Panc1 (cell line): Measurements from ENCODE around the gene RELA. TPM values are rescaled to one million over a fixed set of nuclear protein-coding genes. Genes with fewer than 3 reads are reported as not detected.

Experiments
- ATAC-seq: fragments of 200-7000 bp; cut with Tn5 transposase; 2 replicates; pipeline ENCODE4 v1.9.1; 2020; ENCODE audit warnings: mild to moderate bottlenecking, moderate library complexity
- Bru-seq: library from RNA; stranded (reverse); fragments of 400-500 nt; gene quantifications from one replicate; lab custom pipeline; 2021; lab: Mats Ljungman, UMichigan
- BruChase-seq, 2 experiments: library from RNA; stranded (reverse); fragments of 400-500 nt; gene quantifications; one replicate each; lab custom pipeline; 2021; lab: Mats Ljungman, UMichigan
- BruUV-seq: library from RNA; stranded (reverse); fragments of 400-500 nt; replicated peaks from 2 replicates; lab custom pipeline; 2021; lab: Mats Ljungman, UMichigan
- CTCF ChIA-PET: fragments of 300-600 bp; sonication (Branson Sonifier 250); formaldehyde crosslinking; loops from one replicate; lab custom pipeline; 2022; ENCODE audit warnings: antibody characterized with exemption; lab: Charles Lee
- POLR2A ChIA-PET: fragments of 300-600 bp; sonication (Branson Sonifier 250); formaldehyde crosslinking; loops from one replicate; lab custom pipeline; 2022; ENCODE audit warnings: antibody characterized with exemption; lab: Charles Lee
- DNase-seq: peaks from one replicate; pipeline ENCODE4 v3.0.0-alpha.2; 2010; ENCODE audit warnings: low read depth, low spot score
- H3K27ac ChIP-seq: 2 replicates; pipeline ENCODE4 v1.5.1; 2011; ENCODE audit warnings: mild to moderate bottlenecking, low read length, inconsistent platforms
- H3K27me3 ChIP-seq: fragments of 200-500 bp; sonication (Bioruptor generic); 2 replicates; pipeline ENCODE4 v1.6.0; 2014; ENCODE audit warnings: low read length, inconsistent platforms; ENCODE audit not compliant: control insufficient read depth, insufficient read depth
- H3K36me3 ChIP-seq: fragments of 200-500 bp; sonication (Bioruptor generic); 2 replicates; pipeline ENCODE4 v1.5.1; 2014; ENCODE audit warnings: inconsistent platforms, mild to moderate bottlenecking, low read length, moderate library complexity; ENCODE audit not compliant: control insufficient read depth, insufficient read depth
- H3K4me1 ChIP-seq: 2 replicates; pipeline ENCODE4 v1.5.1; 2011; ENCODE audit warnings: inconsistent platforms, mild to moderate bottlenecking, low read length, moderate library complexity; ENCODE audit not compliant: control insufficient read depth, insufficient read depth
- H3K4me3 ChIP-seq, 2 experiments: 2 replicates each; pipeline ENCODE4 v1.5.1; 2011 to 2012; ENCODE audit warnings: low read depth in 2 of 2, low read length in 2 of 2, mild to moderate bottlenecking in 2 of 2, inconsistent platforms in 1 of 2, moderate library complexity in 1 of 2
- H3K9me3 ChIP-seq: fragments of 200-500 bp; sonication (Bioruptor generic); 2 replicates; pipeline ENCODE4 v1.5.1; 2014; ENCODE audit warnings: low read depth, mild to moderate bottlenecking, inconsistent platforms, low read length, moderate library complexity; ENCODE audit not compliant: control insufficient read depth, insufficient read depth
- CTCF ChIP-seq: fragments of 450-650 bp; IDR thresholded peaks from 2 replicates; pipeline ENCODE4 v1.5.1; 2017; ENCODE audit warnings: mild to moderate bottlenecking
- POLR2AphosphoS5 ChIP-seq: IDR thresholded peaks from 2 replicates; pipeline ENCODE4 v1.6.1; 2012; ENCODE audit warnings: mild to moderate bottlenecking, low read depth, low read length, moderate library complexity
- REST ChIP-seq, 2 experiments: IDR thresholded peaks; 2 replicates each; pipeline ENCODE4 v1.6.1; 2011 to 2012; ENCODE audit warnings: low read depth in 2 of 2, control low read depth in 1 of 2, low read length in 1 of 2, mild to moderate bottlenecking in 1 of 2, moderate library complexity in 1 of 2; ENCODE audit not compliant: insufficient read depth in 1 of 2
- SIN3A ChIP-seq: IDR thresholded peaks from 2 replicates; pipeline ENCODE4 v1.6.1; 2012; ENCODE audit warnings: low read depth, mild to moderate bottlenecking, low read length, moderate library complexity, borderline replicate concordance; ENCODE audit not compliant: insufficient read depth
- TCF7L2 ChIP-seq: IDR thresholded peaks from 2 replicates; pipeline ENCODE4 v1.6.1; 2011; ENCODE audit warnings: mild to moderate bottlenecking, low read depth, low read length, inconsistent platforms
- in situ Hi-C: cut with HindIII; loops from 2 replicates; pipeline ENCODE4 v1.10.0; 2016; ENCODE audit warnings: low sequenced_read_pairs, low pct_unique_long_range_greater_than_20kb
- intact Hi-C: fragments of 100-400 bp; cut with micrococcal nuclease; formaldehyde crosslinking; loops from one replicate; pipeline ENCODE4 v1.10.0; 2022; ENCODE audit not compliant: unreplicated experiment
- long read RNA-seq: library from polyadenylated mRNA; unstranded; transcript quantifications from one replicate; pipeline ENCODE4 v2.0.0, GENCODE V29; 2021; ENCODE audit not compliant: unreplicated experiment
- polyA plus RNA-seq: library from polyadenylated mRNA; unstranded; fragments of >200 nt; gene quantifications from one replicate; pipeline ENCODE4 v1.2.1, GENCODE V29; 2012; ENCODE audit warnings: missing spikeins; ENCODE audit not compliant: insufficient read length
- total RNA-seq: library from RNA; stranded (reverse); gene quantifications from one replicate; pipeline ENCODE4 v1.2.1, GENCODE V29; 2021; ENCODE audit not compliant: unreplicated experiment

Gene RELA
- total RNA-seq = 141 TPM
- 178 TPM for polyA plus RNA-seq
- percentile 89 among the genes with signal in this experiment for Bru-seq, nascent RNA
- percentile 95 among the genes with signal in this experiment for BruChase-seq, experiment 1, labeled RNA remaining after a 2-hour chase
- percentile 96 among the genes with signal in this experiment for BruChase-seq, experiment 2, labeled RNA remaining after a 6-hour chase
- long read RNA-seq, transcript RELA-202 (11 exons, 2,700 nt) = major isoform, 23 of 111 reads
- long read RNA-seq, partial matches to known transcripts = 40 of 111 reads
- long read RNA-seq, other reads (novel, unspliced or antisense) = 48 of 111 reads

GRCh38 chr11:65662799-65663638 lies at the start of gene RELA:
Gene RELA, minus strand, starts transcription at chr11:65662916. Its CDS starts 84 bp downstream, at chr11:65662832.
- BruUV-seq = TSS peak; percentile 89
- in situ Hi-C loops = no loop called here
- intact Hi-C loops = no loop called here
- DNase-seq (peak; percentile 85), ATAC-seq (peak; percentile 92)
- Histone ChIP-seq H3K4me3 (peak within 1 kb of the TSS; percentile 81 to 100), H3K27ac (peak within 1 kb of the TSS; percentile 93), H3K9me3 (no peaks in the 10 kb centered on the region), H3K27me3 (no peaks in the 10 kb centered on the region), H3K4me1 (peaks cover 11% of the 10 kb centered on the region), H3K36me3 (peaks cover 17% of the 10 kb centered on the region)
- CTCF ChIA-PET = interaction anchor here (0.6 to 1.0 kb wide), 3 partner anchors 37 to 68 kb away, joined by 3 to 6 read pairs (median 3); partner anchors contain the start of gene KCNK7
- TF ChIP-seq POLR2AphosphoS5 (peak; percentile 86), REST (IDR thresholded peaks at IDR 0.05; ENCODE audit: insufficient read depth in 1 of 2, low read depth in 2 of 2, low read length in 1 of 2) (no peak), SIN3A (peak; percentile 65; the same call in 1 of the 2 replicates), TCF7L2 (peak; percentile 34; the same call in 1 of the 2 replicates), CTCF (no peak)
- POLR2A ChIA-PET = interaction anchor here (0.5 to 1.3 kb wide), 5 partner anchors 10 to 552 kb away, joined by 3 to 4 read pairs (median 3); no protein-coding TSS in a partner anchor

DNA sequence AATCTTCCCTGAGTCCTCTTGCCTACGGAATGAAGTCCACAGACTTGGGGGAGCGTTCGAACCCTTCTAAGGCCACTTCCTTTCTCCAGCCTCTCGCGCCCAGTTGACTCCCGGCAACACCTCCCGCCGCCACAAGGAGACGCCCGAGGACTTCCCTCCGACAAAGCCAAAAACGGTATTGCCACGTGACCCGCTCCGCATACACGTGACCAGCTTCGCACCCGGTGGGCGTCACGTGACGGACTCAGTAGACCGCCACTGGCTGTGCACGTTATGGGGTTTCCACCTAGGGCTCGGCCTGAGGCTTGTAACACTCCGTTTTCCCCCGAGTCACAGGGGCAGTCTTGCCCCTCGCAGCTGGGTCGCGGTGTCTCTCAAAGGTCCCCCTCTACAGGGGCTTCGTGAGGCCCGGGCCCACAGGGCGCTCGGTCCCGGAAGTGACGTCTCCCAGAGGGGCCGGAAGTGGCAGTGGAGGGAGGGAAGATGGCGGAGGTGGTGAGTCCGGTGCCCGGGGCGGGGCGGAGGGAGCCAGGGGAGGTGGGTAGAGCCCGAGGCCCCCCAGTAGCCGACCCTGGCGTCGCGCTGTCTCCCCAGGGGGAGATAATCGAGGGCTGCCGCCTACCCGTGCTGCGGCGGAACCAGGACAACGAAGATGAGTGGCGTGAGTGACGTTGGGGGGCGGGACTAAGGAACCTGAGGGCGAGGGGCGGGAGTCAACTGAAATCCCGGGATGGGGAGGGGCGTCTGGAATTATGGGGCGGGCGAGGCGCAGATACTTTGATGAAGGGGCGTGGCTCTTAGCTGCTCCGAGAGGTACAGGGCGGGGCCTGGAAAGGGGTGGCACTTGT lies 49.3 kb upstream of the RELA start, which contains the start of gene KAT5:
Gene KAT5 (plus strand): TSS at position 468 of the 848 bp plus-strand sequence. CDS start 16 bp downstream, at position 484.
- ChIA-PET POLR2A (interaction anchor here (0.7 to 1.8 kb wide), 5 partner anchors 142 to 290 kb away, joined by 3 to 21 read pairs (median 8); partner anchors contain the start of genes BANF1 and MUS81), CTCF (interaction anchor here (0.6 to 2.3 kb wide), 10 partner anchors 33 to 324 kb away, joined by 3 to 12 read pairs (median 7); no protein-coding TSS in a partner anchor)
- TF ChIP-seq CTCF (peak; percentile 100), REST (IDR thresholded peaks at IDR 0.05; ENCODE audit: insufficient read depth in 1 of 2, low read depth in 2 of 2, low read length in 1 of 2) (peak in 1 of 2 experiments; percentile 54; a peak in 1 of 4 replicates), TCF7L2 (peak; percentile 90), POLR2AphosphoS5 (peak; percentile 62; the same call in 1 of the 2 replicates), SIN3A (peak; percentile 31; the same call in 1 of the 2 replicates)
- H3K27ac ChIP-seq = peak within 1 kb of the TSS; percentile 97
- in situ Hi-C loops = no loop called here
- intact Hi-C loops = loop anchor here (5.0 kb wide), 1 partner anchor 105 kb away; no protein-coding TSS in a partner anchor
- H3K36me3 ChIP-seq = peaks cover 13% of the 10 kb centered on the region; the same call in 1 of the 2 replicates
- DNase-seq (peak; percentile 97), ATAC-seq (peak; percentile 93)
- H3K4me1 ChIP-seq = peaks cover 12% of the 10 kb centered on the region
- H3K27me3 ChIP-seq = no peaks in the 10 kb centered on the region
- no TSS peak for BruUV-seq
- H3K9me3 ChIP-seq = no peaks in the 10 kb centered on the region
- H3K4me3 ChIP-seq = peak within 1 kb of the TSS; percentile 59 to 84
